Astrocyte of the spinal cord (primary cell): ENCODE measurements around the gene LCP2.

ENCODE experiments used
- DNase-seq: peaks from one replicate; pipeline ENCODE4 v3.0.0; 2011; ENCODE audit warnings: low read depth, low spot score
- H3K4me3 ChIP-seq: 2 replicates; pipeline ENCODE4 v1.5.1; 2011; ENCODE audit warnings: low read depth, mild to moderate bottlenecking, low read length, moderate library complexity
- in situ Hi-C: cut with HindIII; loops from 2 replicates; pipeline ENCODE4 v1.10.0; 2017; ENCODE audit warnings: low sequenced_read_pairs
- TF ChIP-seq, protein P1 (sequence below): IDR thresholded peaks from 2 replicates; pipeline ENCODE4 v1.5.1; 2012; ENCODE audit warnings: low read depth, mild to moderate bottlenecking, low read length, inconsistent platforms

LCP2 gene

GRCh38 chr5:170256571-170256970 lies 41.0 kb downstream of the LCP2 start:
- TF ChIP-seq, protein P1, sequence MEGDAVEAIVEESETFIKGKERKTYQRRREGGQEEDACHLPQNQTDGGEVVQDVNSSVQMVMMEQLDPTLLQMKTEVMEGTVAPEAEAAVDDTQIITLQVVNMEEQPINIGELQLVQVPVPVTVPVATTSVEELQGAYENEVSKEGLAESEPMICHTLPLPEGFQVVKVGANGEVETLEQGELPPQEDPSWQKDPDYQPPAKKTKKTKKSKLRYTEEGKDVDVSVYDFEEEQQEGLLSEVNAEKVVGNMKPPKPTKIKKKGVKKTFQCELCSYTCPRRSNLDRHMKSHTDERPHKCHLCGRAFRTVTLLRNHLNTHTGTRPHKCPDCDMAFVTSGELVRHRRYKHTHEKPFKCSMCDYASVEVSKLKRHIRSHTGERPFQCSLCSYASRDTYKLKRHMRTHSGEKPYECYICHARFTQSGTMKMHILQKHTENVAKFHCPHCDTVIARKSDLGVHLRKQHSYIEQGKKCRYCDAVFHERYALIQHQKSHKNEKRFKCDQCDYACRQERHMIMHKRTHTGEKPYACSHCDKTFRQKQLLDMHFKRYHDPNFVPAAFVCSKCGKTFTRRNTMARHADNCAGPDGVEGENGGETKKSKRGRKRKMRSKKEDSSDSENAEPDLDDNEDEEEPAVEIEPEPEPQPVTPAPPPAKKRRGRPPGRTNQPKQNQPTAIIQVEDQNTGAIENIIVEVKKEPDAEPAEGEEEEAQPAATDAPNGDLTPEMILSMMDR: no peak
- no peak for DNase-seq
- in situ Hi-C loops: no loop called here
- no peak overlapping the region for H3K4me3 ChIP-seq

DNA sequence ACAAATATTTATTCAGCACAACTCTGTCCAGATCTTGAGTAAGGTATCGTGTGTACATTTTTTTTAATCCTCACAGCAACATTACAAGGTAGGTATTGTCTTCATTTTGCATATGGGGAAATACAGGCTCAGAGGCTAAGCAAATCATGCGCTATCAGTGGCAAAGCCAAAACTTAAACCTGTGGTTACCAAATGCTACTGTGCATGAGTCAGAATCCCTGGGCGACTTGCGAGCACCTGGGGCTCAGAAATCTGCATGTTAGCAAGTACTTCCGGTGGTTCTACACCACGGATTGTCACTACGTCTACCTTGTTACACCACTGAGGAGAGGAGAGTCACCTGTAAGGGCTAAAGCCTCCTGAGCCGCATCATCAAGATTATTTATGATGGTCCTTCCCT lies 43.5 kb downstream of the LCP2 start:
- TF ChIP-seq, protein P1: no peak
- no peak overlapping the region for H3K4me3 ChIP-seq
- no peak for DNase-seq
- in situ Hi-C loops: no loop called here

GRCh38 chr5:170252720-170253350 lies 44.7 kb downstream of the LCP2 start:
- DNase-seq: no peak
- in situ Hi-C loops: no loop called here
- H3K4me3 ChIP-seq: no peak overlapping the region
- TF ChIP-seq, protein P1: no peak

GRCh38 chr5:170252109-170252508 lies 45.5 kb downstream of the LCP2 start:
- DNase-seq: no peak
- no peak overlapping the region for H3K4me3 ChIP-seq
- in situ Hi-C loops: no loop called here
- TF ChIP-seq, protein P1: no peak

DNA sequence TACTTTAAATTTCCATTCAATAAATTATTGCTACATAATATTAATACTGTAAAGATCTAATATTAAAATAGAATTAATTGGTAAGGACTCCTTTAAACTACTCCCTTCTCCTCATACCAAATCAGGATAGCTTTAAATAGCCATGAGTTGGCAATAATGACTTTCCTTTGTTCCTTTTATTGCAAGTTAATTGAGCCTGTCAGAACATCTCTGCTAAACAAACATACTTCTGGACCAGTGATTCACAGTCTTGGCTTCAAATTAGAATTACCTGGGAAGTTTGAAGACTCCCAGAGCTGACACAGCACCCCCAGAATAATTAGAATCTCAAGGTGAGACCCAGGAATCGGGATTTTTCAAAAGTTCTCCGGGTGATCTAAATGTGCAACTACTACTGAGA lies 46.1 kb downstream of the LCP2 start:
- in situ Hi-C loops: no loop called here
- TF ChIP-seq, protein P1: no peak
- no peak overlapping the region for H3K4me3 ChIP-seq
- DNase-seq: no peak

GRCh38 chr5:170250810-170251317 lies 46.7 kb downstream of the LCP2 start:
- in situ Hi-C loops: no loop called here

More at GRCh38 chr5:170250810-170251317, 46.7 kb downstream of the LCP2 start:
- no peak for DNase-seq
- no peak overlapping the region for H3K4me3 ChIP-seq
- TF ChIP-seq, protein P1: no peak
